Activated naive CD4-positive, alpha-beta T cell (primary cell): ENCODE results near the gene RDH8.

Experiments
- DNase-seq, 4 experiments: peaks; one replicate each; lab custom pipeline; 2025; lab: John Stamatoyannopoulos, UW

The RDH8 gene

GRCh38 chr19:10037367-10037766 is 24.1 kb downstream of the RDH8 start:
- DNase-seq = no peak

- no peak for DNase-seq
These were observed 24.5 kb downstream of the RDH8 start for GRCh38 chr19:10037809-10038208.

GRCh38 chr19:10043286-10043927 is 30.1 kb downstream of the RDH8 start:
- DNase-seq = no peak

- no peak for DNase-seq
These were observed 31.1 kb downstream of the RDH8 start for GRCh38 chr19:10044390-10044789.

GRCh38 chr19:10045371-10045770 is 32.1 kb downstream of the RDH8 start:
- no peak for DNase-seq

DNA sequence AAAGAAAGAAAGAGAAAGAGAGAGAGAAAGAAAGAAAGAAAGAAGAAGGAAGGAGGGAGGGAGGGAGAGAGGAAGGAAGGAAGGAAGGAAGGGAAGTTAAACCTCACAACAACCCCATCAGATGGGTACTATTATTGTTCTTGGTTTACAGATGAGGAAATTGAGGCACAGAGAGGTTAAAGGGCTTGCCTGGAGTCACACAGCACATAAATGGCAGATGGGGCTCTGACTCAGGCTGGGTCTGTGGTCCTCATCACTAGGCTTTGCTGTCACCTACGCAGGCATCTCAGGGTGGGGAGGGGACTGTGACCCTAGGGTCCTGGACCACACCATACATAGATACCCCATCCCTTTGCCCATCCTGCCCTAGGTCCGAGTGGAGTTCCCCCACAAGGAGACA is 36.3 kb downstream of the RDH8 start:
- DNase-seq = no peak

GRCh38 chr19:10052602-10053360 is 39.5 kb downstream of the RDH8 start:
- no peak for DNase-seq

DNA sequence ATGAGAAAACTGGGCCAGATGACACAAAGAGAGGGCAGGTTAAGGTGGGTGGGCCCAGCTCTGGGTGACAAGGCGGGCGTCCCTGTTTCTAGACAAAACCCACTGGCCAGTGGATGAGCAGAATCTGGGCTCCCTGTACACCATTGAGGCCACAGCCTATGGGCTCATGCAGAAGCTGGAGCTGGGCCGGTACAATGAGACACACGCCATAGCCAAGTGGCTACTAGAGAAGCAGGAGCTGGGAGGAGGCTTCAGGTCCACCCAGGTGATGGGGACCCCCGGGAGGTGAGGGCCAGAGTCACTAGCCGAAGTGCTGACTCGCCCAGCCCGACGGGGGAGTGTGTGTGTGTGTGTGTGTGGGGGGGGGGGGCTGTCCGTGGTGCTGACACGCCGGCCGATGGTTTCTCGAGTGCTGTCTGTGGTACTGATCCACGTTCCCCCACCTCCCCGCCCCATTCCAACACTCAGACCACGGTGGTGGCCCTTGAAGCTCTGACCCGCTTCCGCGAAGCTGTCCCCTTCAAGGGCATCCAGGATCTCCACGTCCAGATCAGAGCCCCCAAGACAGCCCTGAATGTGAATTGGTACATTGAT is 48.5 kb downstream of the RDH8 start:
- no peak for DNase-seq

DNA sequence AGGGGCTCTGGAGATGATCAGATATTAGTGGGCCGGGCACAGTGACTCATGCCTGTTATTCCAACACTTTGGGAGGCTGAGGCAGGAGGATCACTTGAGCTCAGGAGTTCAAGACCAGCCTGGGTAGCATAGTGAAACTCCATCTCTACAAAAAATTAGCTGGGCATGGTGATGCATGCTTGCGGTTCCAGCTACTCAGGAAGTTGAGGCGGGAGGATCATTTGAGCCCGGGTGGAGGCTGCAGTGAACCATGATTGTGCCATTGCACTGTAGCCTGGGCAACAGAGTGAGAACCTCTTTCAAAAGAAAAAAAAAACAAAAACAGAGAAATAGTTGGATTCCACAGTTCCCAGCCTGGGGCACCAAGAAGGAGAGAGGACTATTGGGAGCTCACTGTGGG is 54.9 kb downstream of the RDH8 start:
- DNase-seq = no peak

DNA sequence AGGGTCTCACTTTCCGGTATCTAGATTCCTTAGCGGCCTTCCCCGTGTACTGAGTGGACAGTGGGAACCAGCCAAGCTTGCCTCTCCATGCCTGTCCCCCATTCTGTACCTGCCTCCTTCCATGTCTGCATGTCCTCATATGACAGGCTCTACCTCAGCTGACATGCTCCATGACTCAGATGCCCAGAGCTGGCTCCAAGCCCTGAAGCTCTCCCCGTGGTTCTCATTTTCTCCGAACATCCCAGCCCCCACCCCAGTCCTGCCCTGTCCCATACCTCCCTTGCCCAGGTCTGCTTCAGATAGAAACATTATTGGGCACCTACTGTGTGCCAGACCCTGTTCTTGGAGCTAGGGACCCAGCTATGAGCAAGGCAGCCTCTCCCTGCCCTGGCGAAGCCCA is 55.8 kb downstream of the RDH8 start:
- DNase-seq = no peak

DNA sequence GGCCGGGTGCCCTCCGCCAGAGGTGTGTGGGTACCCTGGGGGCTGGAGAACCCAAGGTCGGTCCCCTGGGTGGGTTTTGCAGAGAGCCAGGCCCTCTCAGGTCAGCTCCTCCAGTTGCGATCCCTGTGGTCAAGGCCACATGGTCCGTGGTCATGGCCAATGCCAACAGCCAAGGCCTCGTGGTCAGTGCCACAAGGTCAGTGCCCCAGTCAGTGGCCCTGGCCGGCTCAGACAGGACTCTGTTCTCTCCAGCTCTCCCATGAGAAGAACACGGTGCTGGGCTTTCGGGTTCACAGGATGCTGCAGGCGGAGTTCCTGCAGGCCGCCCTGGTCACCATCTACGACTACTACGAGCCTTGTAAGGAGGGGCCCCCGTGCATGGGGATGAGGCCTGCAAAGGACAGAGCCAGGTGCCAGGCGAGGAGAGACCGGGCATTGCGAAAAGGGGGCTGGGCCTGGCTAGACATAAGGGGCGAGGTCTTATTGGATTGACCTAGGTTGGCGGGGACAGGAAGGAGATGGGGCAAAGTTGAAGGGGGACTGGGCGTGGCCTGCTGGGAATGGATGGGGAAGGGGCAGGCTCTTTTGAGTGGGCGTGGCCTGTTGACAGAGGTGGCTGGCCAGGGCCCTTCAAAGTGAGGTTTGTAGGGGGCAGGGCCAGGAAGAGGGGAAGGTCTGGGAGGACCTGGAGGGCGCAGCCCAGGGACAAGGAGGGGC is 57.6 kb downstream of the RDH8 start:
- no peak for DNase-seq
